GM21576 (cell line): ENCODE measurements around the gene NFIA.

Experiments
- ATAC-seq: cut with Tn5 transposase; IDR thresholded peaks from one replicate; pipeline ENCODE4 v1.9.1; 2021; ENCODE audit warnings: mild to moderate bottlenecking, moderate library complexity; ENCODE audit not compliant: unreplicated experiment

NFIA gene

GRCh38 chr1:61083013-61083806, 849 bp downstream of the NFIA start:
- ATAC-seq, result no peak

- ATAC-seq, result no peak
Measured at GRCh38 chr1:61083807-61084440, 1.6 kb downstream of the NFIA start.

GRCh38 chr1:61084491-61085031, 2.2 kb downstream of the NFIA start:
- ATAC-seq, result no peak

- ATAC-seq, result no peak
Measured at GRCh38 chr1:61085206-61085982, 3.0 kb downstream of the NFIA start.

GRCh38 chr1:61085983-61086644, 3.8 kb downstream of the NFIA start:
- ATAC-seq, result no peak

- no peak for ATAC-seq
Measured at GRCh38 chr1:61087571-61087970, 5.2 kb downstream of the NFIA start.

GRCh38 chr1:61088163-61088974, 6.0 kb downstream of the NFIA start:
- no peak for ATAC-seq

GRCh38 chr1:61089338-61089737, 7.0 kb downstream of the NFIA start:
- no peak for ATAC-seq

GRCh38 chr1:61089741-61090140, 7.4 kb downstream of the NFIA start:
- ATAC-seq, result no peak

GRCh38 chr1:61090546-61091202, 8.3 kb downstream of the NFIA start:
- ATAC-seq, result no peak

- ATAC-seq, result no peak
Measured at GRCh38 chr1:61091455-61091854, 9.1 kb downstream of the NFIA start.

- no peak for ATAC-seq
Measured at GRCh38 chr1:61092642-61093041, 10.3 kb downstream of the NFIA start.

- ATAC-seq, result no peak
Measured at GRCh38 chr1:61093525-61094137, 11.3 kb downstream of the NFIA start.

- no peak for ATAC-seq
Measured at GRCh38 chr1:61094677-61095469, 12.5 kb downstream of the NFIA start.

- ATAC-seq, result no peak
Measured at GRCh38 chr1:61095470-61095812, 13.1 kb downstream of the NFIA start.

- ATAC-seq, result no peak
Measured at GRCh38 chr1:61097317-61097716, 15.0 kb downstream of the NFIA start.

- no peak for ATAC-seq
Measured at GRCh38 chr1:61097722-61098121, 15.4 kb downstream of the NFIA start.

GRCh38 chr1:61098333-61098732, 16.0 kb downstream of the NFIA start:
- no peak for ATAC-seq
